Panc1 (cell line): ENCODE measurements around the gene SPATS2L. TPM values are rescaled to one million over a fixed set of nuclear protein-coding genes. Genes with fewer than 3 reads are reported as not detected.

Experiments used
- ATAC-seq: fragments of 200-7000 bp; cut with Tn5 transposase; 2 replicates; pipeline ENCODE4 v1.9.1; 2020; ENCODE audit warnings: mild to moderate bottlenecking, moderate library complexity
- BruUV-seq: library from RNA; stranded (reverse); fragments of 400-500 nt; replicated peaks from 2 replicates; lab custom pipeline; 2021; lab: Mats Ljungman, UMichigan
- CTCF ChIA-PET: fragments of 300-600 bp; sonication (Branson Sonifier 250); formaldehyde crosslinking; loops from one replicate; lab custom pipeline; 2022; ENCODE audit warnings: antibody characterized with exemption; lab: Charles Lee
- POLR2A ChIA-PET: fragments of 300-600 bp; sonication (Branson Sonifier 250); formaldehyde crosslinking; loops from one replicate; lab custom pipeline; 2022; ENCODE audit warnings: antibody characterized with exemption; lab: Charles Lee
- DNase-seq: peaks from one replicate; pipeline ENCODE4 v3.0.0-alpha.2; 2010; ENCODE audit warnings: low read depth, low spot score
- H3K27ac ChIP-seq: 2 replicates; pipeline ENCODE4 v1.5.1; 2011; ENCODE audit warnings: mild to moderate bottlenecking, low read length, inconsistent platforms
- H3K27me3 ChIP-seq: fragments of 200-500 bp; sonication (Bioruptor generic); 2 replicates; pipeline ENCODE4 v1.6.0; 2014; ENCODE audit warnings: low read length, inconsistent platforms; ENCODE audit not compliant: control insufficient read depth, insufficient read depth
- H3K36me3 ChIP-seq: fragments of 200-500 bp; sonication (Bioruptor generic); 2 replicates; pipeline ENCODE4 v1.5.1; 2014; ENCODE audit warnings: inconsistent platforms, mild to moderate bottlenecking, low read length, moderate library complexity; ENCODE audit not compliant: control insufficient read depth, insufficient read depth
- H3K4me1 ChIP-seq: 2 replicates; pipeline ENCODE4 v1.5.1; 2011; ENCODE audit warnings: inconsistent platforms, mild to moderate bottlenecking, low read length, moderate library complexity; ENCODE audit not compliant: control insufficient read depth, insufficient read depth
- H3K4me3 ChIP-seq, 2 experiments: 2 replicates each; pipeline ENCODE4 v1.5.1; 2011 to 2012; ENCODE audit warnings: low read depth in 2 of 2, low read length in 2 of 2, mild to moderate bottlenecking in 2 of 2, inconsistent platforms in 1 of 2, moderate library complexity in 1 of 2
- H3K9me3 ChIP-seq: fragments of 200-500 bp; sonication (Bioruptor generic); 2 replicates; pipeline ENCODE4 v1.5.1; 2014; ENCODE audit warnings: low read depth, mild to moderate bottlenecking, inconsistent platforms, low read length, moderate library complexity; ENCODE audit not compliant: control insufficient read depth, insufficient read depth
- POLR2AphosphoS5 ChIP-seq: IDR thresholded peaks from 2 replicates; pipeline ENCODE4 v1.6.1; 2012; ENCODE audit warnings: mild to moderate bottlenecking, low read depth, low read length, moderate library complexity
- SIN3A ChIP-seq: IDR thresholded peaks from 2 replicates; pipeline ENCODE4 v1.6.1; 2012; ENCODE audit warnings: low read depth, mild to moderate bottlenecking, low read length, moderate library complexity, borderline replicate concordance; ENCODE audit not compliant: insufficient read depth
- TCF7L2 ChIP-seq: IDR thresholded peaks from 2 replicates; pipeline ENCODE4 v1.6.1; 2011; ENCODE audit warnings: mild to moderate bottlenecking, low read depth, low read length, inconsistent platforms
- in situ Hi-C: cut with HindIII; loops from 2 replicates; pipeline ENCODE4 v1.10.0; 2016; ENCODE audit warnings: low sequenced_read_pairs, low pct_unique_long_range_greater_than_20kb
- intact Hi-C: fragments of 100-400 bp; cut with micrococcal nuclease; formaldehyde crosslinking; loops from one replicate; pipeline ENCODE4 v1.10.0; 2022; ENCODE audit not compliant: unreplicated experiment
- total RNA-seq: library from RNA; stranded (reverse); gene quantifications from one replicate; pipeline ENCODE4 v1.2.1, GENCODE V29; 2021; ENCODE audit not compliant: unreplicated experiment
- TF ChIP-seq, protein P1 (sequence below): fragments of 450-650 bp; IDR thresholded peaks from 2 replicates; pipeline ENCODE4 v1.5.1; 2017; ENCODE audit warnings: mild to moderate bottlenecking
- TF ChIP-seq, protein P2 (sequence below), 2 experiments: IDR thresholded peaks; 2 replicates each; pipeline ENCODE4 v1.6.1; 2011 to 2012; ENCODE audit warnings: low read depth in 2 of 2, control low read depth in 1 of 2, low read length in 1 of 2, mild to moderate bottlenecking in 1 of 2, moderate library complexity in 1 of 2; ENCODE audit not compliant: insufficient read depth in 1 of 2

SPATS2L gene
- total RNA-seq, 1 experiment from 2014 or later: 282 TPM

DNA sequence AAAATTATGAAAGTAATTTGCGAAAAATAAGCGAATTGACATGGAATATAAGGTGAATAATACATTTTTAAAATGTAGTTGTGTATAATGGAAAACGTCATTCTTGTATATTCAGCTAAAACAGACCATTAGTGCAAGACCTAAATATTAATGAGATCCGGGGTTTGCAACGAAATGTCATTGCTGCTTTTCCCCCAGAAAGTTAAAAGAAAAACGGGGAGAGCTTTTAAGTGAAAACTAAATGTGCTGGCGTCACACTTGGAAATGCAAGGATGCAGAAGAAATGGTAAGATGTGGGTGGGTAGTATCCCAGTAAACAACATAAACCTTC, 219.0 kb downstream of the SPATS2L start:
- ATAC-seq (no peak), DNase-seq (no peak)
- intact Hi-C loops: no loop called here
- POLR2A ChIA-PET: interaction anchor here (1.1 kb wide), 1 partner anchor 41 kb away, joined by 5 read pairs; no protein-coding TSS in a partner anchor
- Histone ChIP-seq H3K27ac (peak overlapping the region; percentile 98), H3K36me3 (peaks cover 8% of the 10 kb centered on the region; the same call in 1 of the 2 replicates), H3K9me3 (no peaks in the 10 kb centered on the region), H3K27me3 (no peaks in the 10 kb centered on the region), H3K4me1 (peaks cover 19% of the 10 kb centered on the region), H3K4me3 (peak overlapping the region; percentile 88 to 98)
- in situ Hi-C loops: no loop called here
- BruUV-seq: no TSS peak
- CTCF ChIA-PET: interaction anchor here (0.6 kb wide), 1 partner anchor 216 kb away, joined by 3 read pairs; no protein-coding TSS in a partner anchor
- TF ChIP-seq, protein P1, sequence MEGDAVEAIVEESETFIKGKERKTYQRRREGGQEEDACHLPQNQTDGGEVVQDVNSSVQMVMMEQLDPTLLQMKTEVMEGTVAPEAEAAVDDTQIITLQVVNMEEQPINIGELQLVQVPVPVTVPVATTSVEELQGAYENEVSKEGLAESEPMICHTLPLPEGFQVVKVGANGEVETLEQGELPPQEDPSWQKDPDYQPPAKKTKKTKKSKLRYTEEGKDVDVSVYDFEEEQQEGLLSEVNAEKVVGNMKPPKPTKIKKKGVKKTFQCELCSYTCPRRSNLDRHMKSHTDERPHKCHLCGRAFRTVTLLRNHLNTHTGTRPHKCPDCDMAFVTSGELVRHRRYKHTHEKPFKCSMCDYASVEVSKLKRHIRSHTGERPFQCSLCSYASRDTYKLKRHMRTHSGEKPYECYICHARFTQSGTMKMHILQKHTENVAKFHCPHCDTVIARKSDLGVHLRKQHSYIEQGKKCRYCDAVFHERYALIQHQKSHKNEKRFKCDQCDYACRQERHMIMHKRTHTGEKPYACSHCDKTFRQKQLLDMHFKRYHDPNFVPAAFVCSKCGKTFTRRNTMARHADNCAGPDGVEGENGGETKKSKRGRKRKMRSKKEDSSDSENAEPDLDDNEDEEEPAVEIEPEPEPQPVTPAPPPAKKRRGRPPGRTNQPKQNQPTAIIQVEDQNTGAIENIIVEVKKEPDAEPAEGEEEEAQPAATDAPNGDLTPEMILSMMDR: no peak
- TF ChIP-seq POLR2AphosphoS5: no peak
- TF ChIP-seq, protein P2, sequence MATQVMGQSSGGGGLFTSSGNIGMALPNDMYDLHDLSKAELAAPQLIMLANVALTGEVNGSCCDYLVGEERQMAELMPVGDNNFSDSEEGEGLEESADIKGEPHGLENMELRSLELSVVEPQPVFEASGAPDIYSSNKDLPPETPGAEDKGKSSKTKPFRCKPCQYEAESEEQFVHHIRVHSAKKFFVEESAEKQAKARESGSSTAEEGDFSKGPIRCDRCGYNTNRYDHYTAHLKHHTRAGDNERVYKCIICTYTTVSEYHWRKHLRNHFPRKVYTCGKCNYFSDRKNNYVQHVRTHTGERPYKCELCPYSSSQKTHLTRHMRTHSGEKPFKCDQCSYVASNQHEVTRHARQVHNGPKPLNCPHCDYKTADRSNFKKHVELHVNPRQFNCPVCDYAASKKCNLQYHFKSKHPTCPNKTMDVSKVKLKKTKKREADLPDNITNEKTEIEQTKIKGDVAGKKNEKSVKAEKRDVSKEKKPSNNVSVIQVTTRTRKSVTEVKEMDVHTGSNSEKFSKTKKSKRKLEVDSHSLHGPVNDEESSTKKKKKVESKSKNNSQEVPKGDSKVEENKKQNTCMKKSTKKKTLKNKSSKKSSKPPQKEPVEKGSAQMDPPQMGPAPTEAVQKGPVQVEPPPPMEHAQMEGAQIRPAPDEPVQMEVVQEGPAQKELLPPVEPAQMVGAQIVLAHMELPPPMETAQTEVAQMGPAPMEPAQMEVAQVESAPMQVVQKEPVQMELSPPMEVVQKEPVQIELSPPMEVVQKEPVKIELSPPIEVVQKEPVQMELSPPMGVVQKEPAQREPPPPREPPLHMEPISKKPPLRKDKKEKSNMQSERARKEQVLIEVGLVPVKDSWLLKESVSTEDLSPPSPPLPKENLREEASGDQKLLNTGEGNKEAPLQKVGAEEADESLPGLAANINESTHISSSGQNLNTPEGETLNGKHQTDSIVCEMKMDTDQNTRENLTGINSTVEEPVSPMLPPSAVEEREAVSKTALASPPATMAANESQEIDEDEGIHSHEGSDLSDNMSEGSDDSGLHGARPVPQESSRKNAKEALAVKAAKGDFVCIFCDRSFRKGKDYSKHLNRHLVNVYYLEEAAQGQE (IDR thresholded peaks at IDR 0.05; ENCODE audit: insufficient read depth in 1 of 2, low read depth in 2 of 2, low read length in 1 of 2): no peak
- no peak for TF ChIP-seq SIN3A
- no peak for TF ChIP-seq TCF7L2

DNA sequence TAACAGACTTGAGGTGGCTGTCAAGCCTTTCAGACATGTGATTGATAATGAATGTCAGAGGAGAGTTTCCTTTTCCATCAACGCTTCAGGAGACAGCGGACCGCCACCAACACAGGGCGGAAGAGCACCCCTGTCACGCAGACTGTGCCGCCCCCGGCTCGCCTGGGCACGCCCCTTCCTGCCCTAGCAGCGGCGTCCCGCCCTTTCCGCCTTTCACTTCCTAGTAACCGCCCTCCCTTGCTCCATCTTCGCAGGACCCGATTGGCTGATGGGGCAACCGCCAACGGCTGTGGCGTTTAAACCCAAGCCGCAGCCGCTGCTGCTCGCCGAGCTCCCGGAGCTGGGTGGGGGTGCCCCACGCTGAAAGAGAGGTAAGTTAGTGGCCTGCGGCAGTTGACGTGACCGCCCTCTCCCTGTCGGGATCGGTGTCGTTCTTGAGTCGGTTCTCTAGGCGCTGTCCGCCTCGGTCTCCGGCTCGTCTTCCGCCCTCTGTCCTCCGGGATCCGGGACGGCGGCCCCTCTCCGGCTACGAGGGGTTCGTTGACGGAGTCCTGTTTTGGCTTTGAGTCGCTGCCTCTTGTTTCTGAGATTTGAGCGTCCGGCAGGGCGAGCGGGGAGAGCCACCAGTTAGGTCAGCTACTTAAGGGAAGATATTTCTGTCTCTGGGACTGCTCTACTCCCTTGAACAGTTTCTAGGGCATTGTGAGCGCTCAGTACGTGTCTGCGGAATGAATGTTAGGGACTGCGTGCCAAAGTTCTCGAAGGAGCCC, 219.6 kb downstream of the SPATS2L start, which contains the start of gene SGO2:
TSS of gene SGO2 (plus strand) at position 326 of the 770 bp plus-strand sequence. CDS start 6,769 bp downstream, outside the sequence.
- intact Hi-C loops: no loop called here
- ATAC-seq: peak; percentile 100
- peaks cover 19% of the 10 kb centered on the region for H3K4me1 ChIP-seq
- no peaks in the 10 kb centered on the region for H3K27me3 ChIP-seq
- H3K27ac ChIP-seq: peak within 1 kb of the TSS; percentile 98
- TF ChIP-seq TCF7L2 (no peak), POLR2AphosphoS5 (peak; percentile 85), SIN3A (peak; percentile 92)
- TF ChIP-seq, protein P1: no peak
- TF ChIP-seq, protein P2 (IDR thresholded peaks at IDR 0.05; ENCODE audit: insufficient read depth in 1 of 2, low read depth in 2 of 2, low read length in 1 of 2): no peak
- peak; percentile 75 for DNase-seq
- H3K9me3 ChIP-seq: no peaks in the 10 kb centered on the region
- peak within 1 kb of the TSS; percentile 88 to 98 for H3K4me3 ChIP-seq
- ChIA-PET POLR2A (interaction anchor here (1.1 kb wide), 1 partner anchor 42 kb away, joined by 5 read pairs; no protein-coding TSS in a partner anchor), CTCF (interaction anchor here (0.6 kb wide), 1 partner anchor 215 kb away, joined by 3 read pairs; no protein-coding TSS in a partner anchor)
- peaks cover 8% of the 10 kb centered on the region; the same call in 1 of the 2 replicates for H3K36me3 ChIP-seq
- in situ Hi-C loops: no loop called here
- BruUV-seq: no TSS peak
